CD4-positive, alpha-beta T cell treated with Interferon gamma for 1 hour (primary cell): Measurements from ENCODE around the gene SLC35F4.

Experiments
- DNase-seq: peaks from one replicate; pipeline ENCODE4 v3.0.0-alpha.2; 2020

The SLC35F4 gene

GRCh38 chr14:57847706-57848105 is 18.2 kb downstream of the SLC35F4 start:
- DNase-seq = no peak

GRCh38 chr14:57847096-57847495 is 18.8 kb downstream of the SLC35F4 start:
- DNase-seq = no peak

GRCh38 chr14:57846596-57846995 is 19.3 kb downstream of the SLC35F4 start:
- no peak for DNase-seq

GRCh38 chr14:57845802-57846531 is 19.9 kb downstream of the SLC35F4 start:
- DNase-seq = no peak

GRCh38 chr14:57845316-57845715 is 20.6 kb downstream of the SLC35F4 start:
- DNase-seq = no peak

GRCh38 chr14:57837267-57837666 is 28.6 kb downstream of the SLC35F4 start:
- DNase-seq = no peak

GRCh38 chr14:57835766-57836165 is 30.1 kb downstream of the SLC35F4 start:
- no peak for DNase-seq

GRCh38 chr14:57834961-57835360 is 30.9 kb downstream of the SLC35F4 start:
- no peak for DNase-seq

GRCh38 chr14:57834001-57834598 is 31.8 kb downstream of the SLC35F4 start:
- DNase-seq = no peak

GRCh38 chr14:57833323-57833722 is 32.6 kb downstream of the SLC35F4 start:
- no peak for DNase-seq

- DNase-seq = no peak
These were observed 33.9 kb downstream of the SLC35F4 start for GRCh38 chr14:57831981-57832380.

GRCh38 chr14:57828713-57829112 is 37.2 kb downstream of the SLC35F4 start:
- DNase-seq = no peak

GRCh38 chr14:57823015-57823660 is 42.8 kb downstream of the SLC35F4 start:
- DNase-seq = no peak

- DNase-seq = no peak
These were observed 43.8 kb downstream of the SLC35F4 start for GRCh38 chr14:57822081-57822480.

GRCh38 chr14:57820581-57820980 is 45.3 kb downstream of the SLC35F4 start:
- DNase-seq = no peak

- no peak for DNase-seq
These were observed 47.4 kb downstream of the SLC35F4 start for GRCh38 chr14:57818511-57818910.

GRCh38 chr14:57816568-57817284 is 49.2 kb downstream of the SLC35F4 start:
- no peak for DNase-seq

- DNase-seq = no peak
These were observed 51.2 kb downstream of the SLC35F4 start for GRCh38 chr14:57814726-57815125.

GRCh38 chr14:57812741-57813140 is 53.2 kb downstream of the SLC35F4 start:
- DNase-seq = no peak

- no peak for DNase-seq
These were observed 53.8 kb downstream of the SLC35F4 start for GRCh38 chr14:57811998-57812546.

GRCh38 chr14:57809808-57810207 is 56.1 kb downstream of the SLC35F4 start:
- DNase-seq = no peak

- no peak for DNase-seq
These were observed 68.7 kb downstream of the SLC35F4 start for GRCh38 chr14:57797160-57797559.

- no peak for DNase-seq
These were observed 69.3 kb downstream of the SLC35F4 start for GRCh38 chr14:57796556-57796955.
